OCI-LY1 (cell line): ENCODE results near the gene EEFSEC.

Source experiments
- EZH2 ChIP-seq: fragments of 200-600 bp; sonication (generic), shearing (Covaris generic); IDR thresholded peaks from 2 replicates; pipeline ENCODE4 v1.8.0; 2017; ENCODE audit warnings: borderline replicate concordance, mixed run types, mild to moderate bottlenecking, antibody characterized with exemption, low read length, moderate library complexity, mixed read lengths
- TF ChIP-seq, protein P1 (sequence below): fragments of 200-600 bp; sonication (generic), shearing (Covaris generic); IDR thresholded peaks from 2 replicates; pipeline ENCODE4 v1.5.1; 2017; ENCODE audit warnings: mild to moderate bottlenecking, antibody characterized with exemption, low read length, moderate library complexity, mixed read lengths

DNA sequence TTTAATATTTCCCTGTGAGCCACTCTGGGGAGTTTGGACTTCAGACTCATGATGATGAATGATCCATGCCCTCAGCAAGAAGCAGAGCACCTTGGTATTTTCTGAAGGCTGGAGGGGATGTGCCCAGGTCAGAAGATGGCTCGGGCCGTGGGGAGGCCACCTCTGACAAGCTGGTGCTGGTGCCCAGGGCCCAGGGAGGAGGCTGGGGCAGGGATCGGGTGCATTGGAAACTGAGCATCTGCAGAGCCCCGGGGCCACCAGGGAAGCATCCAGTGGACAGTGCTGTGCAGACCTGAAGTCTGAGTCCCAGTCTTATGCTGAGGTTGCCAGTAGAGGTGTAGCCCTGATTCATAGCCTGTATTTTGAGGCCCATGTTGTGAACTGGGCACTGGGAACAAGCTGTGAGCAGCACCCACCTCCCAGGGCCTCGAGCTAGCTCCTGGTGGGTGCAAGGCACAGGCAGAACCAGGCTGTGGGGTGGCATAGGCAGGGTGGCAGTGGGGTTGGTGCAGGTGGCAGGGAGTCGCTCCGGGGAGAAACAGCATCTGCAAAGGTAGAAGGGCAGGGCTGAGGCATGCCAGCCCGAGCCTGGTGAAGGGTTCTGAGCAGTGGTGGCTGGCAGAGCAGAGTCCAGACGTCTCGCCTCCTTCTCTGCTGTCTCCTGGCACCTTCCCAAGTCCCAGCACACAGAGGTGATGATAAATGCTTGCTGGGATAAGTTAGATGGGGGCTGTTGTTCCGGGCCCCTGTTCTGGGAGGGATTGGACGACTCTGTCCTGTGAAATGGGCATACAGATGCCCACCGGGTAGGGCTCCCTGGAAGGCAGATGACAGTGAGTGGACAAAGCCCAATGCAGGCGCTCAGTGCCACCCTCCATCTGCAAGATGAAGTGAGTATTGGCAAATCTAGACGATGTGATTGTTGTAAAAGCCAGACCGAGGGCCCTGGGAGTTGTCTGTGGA, 302.8 kb downstream of the EEFSEC start:
- no peak for TF ChIP-seq EZH2
- TF ChIP-seq, protein P1, sequence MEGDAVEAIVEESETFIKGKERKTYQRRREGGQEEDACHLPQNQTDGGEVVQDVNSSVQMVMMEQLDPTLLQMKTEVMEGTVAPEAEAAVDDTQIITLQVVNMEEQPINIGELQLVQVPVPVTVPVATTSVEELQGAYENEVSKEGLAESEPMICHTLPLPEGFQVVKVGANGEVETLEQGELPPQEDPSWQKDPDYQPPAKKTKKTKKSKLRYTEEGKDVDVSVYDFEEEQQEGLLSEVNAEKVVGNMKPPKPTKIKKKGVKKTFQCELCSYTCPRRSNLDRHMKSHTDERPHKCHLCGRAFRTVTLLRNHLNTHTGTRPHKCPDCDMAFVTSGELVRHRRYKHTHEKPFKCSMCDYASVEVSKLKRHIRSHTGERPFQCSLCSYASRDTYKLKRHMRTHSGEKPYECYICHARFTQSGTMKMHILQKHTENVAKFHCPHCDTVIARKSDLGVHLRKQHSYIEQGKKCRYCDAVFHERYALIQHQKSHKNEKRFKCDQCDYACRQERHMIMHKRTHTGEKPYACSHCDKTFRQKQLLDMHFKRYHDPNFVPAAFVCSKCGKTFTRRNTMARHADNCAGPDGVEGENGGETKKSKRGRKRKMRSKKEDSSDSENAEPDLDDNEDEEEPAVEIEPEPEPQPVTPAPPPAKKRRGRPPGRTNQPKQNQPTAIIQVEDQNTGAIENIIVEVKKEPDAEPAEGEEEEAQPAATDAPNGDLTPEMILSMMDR = no peak
